ENCODE measurements around the gene WDR18.

- TF ChIP-seq EZH2 (IDR thresholded peaks at IDR 0.05) = no peak
- TF ChIP-seq POLR2AphosphoS5 (IDR thresholded peaks at IDR 0.05; ENCODE audit: borderline replicate concordance, low read depth, low read length) = no peak
Observed at GRCh38 chr19:991174-991931, 7.2 kb downstream of the WDR18 start.

Data from SK-N-MC (cell line).